ENCODE results near the gene KCNK5.

DNA sequence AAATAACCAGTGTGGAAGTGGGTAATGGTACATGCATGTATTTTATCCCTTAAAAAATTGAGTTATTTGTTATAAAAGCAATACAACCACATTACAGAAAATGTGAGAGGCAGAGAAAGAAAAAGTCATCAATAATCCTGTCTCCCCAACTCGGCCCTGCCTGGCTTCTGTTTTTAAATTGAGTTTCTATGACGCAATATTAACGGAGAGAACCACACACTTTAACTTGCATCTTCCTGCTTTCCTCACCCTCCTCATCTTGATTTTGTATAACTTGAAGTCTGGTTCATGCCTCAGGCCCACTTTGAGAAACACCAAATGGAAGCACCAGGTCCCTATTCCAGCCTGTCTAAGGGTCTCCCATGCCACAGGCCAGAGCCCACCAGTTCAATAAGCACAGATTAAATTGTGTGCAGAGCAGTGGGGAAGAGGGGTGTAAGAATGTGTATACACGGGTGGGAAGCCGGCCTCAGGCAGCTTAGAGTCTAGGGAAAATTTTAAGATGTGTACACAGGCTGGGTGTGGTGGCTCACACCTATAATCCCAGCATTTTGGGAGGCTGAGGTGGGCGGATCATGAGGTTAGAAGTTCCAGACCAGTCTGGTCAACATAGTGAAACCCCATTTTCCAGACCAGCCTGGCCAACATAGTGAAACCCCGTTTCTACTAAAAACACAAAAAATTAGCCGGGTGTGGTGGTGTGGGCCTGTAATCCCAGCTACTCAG lies 15.9 kb downstream of the KCNK5 start:
- TF ChIP-seq, protein P1, sequence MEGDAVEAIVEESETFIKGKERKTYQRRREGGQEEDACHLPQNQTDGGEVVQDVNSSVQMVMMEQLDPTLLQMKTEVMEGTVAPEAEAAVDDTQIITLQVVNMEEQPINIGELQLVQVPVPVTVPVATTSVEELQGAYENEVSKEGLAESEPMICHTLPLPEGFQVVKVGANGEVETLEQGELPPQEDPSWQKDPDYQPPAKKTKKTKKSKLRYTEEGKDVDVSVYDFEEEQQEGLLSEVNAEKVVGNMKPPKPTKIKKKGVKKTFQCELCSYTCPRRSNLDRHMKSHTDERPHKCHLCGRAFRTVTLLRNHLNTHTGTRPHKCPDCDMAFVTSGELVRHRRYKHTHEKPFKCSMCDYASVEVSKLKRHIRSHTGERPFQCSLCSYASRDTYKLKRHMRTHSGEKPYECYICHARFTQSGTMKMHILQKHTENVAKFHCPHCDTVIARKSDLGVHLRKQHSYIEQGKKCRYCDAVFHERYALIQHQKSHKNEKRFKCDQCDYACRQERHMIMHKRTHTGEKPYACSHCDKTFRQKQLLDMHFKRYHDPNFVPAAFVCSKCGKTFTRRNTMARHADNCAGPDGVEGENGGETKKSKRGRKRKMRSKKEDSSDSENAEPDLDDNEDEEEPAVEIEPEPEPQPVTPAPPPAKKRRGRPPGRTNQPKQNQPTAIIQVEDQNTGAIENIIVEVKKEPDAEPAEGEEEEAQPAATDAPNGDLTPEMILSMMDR (IDR thresholded peaks at IDR 0.05) = no peak
- TF ChIP-seq POLR2A (IDR thresholded peaks at IDR 0.05) (no peak), EP300 (IDR thresholded peaks at IDR 0.05) (no peak)

All from tibial nerve (tissue), 4 donors.